ENCODE data around the gene LIX1L.

GRCh38 chr1:145974721-145975120 lies 16.9 kb upstream of the LIX1L start:
- TF ChIP-seq CTCF (conservative IDR thresholded peaks at IDR 0.05; ENCODE audit: low read length) (no peak), EZH2phosphoT487 (IDR thresholded peaks at IDR 0.05; ENCODE audit: borderline replicate concordance) (no peak)

All from Loucy (cell line).